GM12878 (cell line): ENCODE results near the gene GMCL2. TPM values are rescaled to one million over a fixed set of nuclear protein-coding genes. Genes with fewer than 3 reads are reported as not detected.

Source experiments
- ATAC-seq: fragments of 200-7000 bp; cut with Tn5 transposase; 3 replicates; pipeline ENCODE4 v1.9.1; 2020; ENCODE audit warnings: mild to moderate bottlenecking, moderate library complexity
- BruUV-seq: library from RNA; stranded (reverse); fragments of 400-500 nt; replicated peaks from 2 replicates; lab custom pipeline; 2021; lab: Mats Ljungman, UMichigan
- CTCF ChIA-PET: fragments of 300-600 bp; sonication (Branson Sonifier 250); formaldehyde crosslinking; extraction: SDS; loops from one replicate; lab custom pipeline; 2021; ENCODE audit warnings: inconsistent platforms; lab: Yijun Ruan, JAX
- POLR2A ChIA-PET: fragments of 350-600 bp; formaldehyde crosslinking; extraction: SDS; loops from one replicate; lab custom pipeline; 2021; ENCODE audit warnings: inconsistent platforms; lab: Charles Lee
- RAD21 ChIA-PET: fragments of 300-600 bp; sonication (Branson Sonifier 250); formaldehyde crosslinking; loops from one replicate; lab custom pipeline; 2023; ENCODE audit warnings: antibody characterized with exemption; ENCODE audit not compliant: unreplicated experiment; lab: Charles Lee
- SMC1A ChIA-PET: fragments of 300-600 bp; sonication (Branson Sonifier 250); formaldehyde crosslinking; loops from one replicate; lab custom pipeline; 2023; ENCODE audit not compliant: unreplicated experiment, uncharacterized antibody; lab: Charles Lee
- DNase-seq: peaks from one replicate; pipeline ENCODE4 v3.0.0-alpha.2; 2011; ENCODE audit warnings: low read depth, low spot score
- FAIRE-seq: peaks from 3 replicates; lab custom pipeline; 2011; peaks lifted over from hg19 to GRCh38; lab: Jason Lieb, UNC
- H2AFZ ChIP-seq: 2 replicates; pipeline ENCODE4 v1.6.0; 2011; ENCODE audit warnings: low read depth, low read length, control low read depth; ENCODE audit not compliant: control insufficient read depth
- H3K27ac ChIP-seq: 2 replicates; pipeline ENCODE4 v1.5.1; 2011; ENCODE audit warnings: control low read depth; ENCODE audit not compliant: control insufficient read depth, insufficient read depth
- H3K27me3 ChIP-seq, 2 experiments: replicated peaks in 1 of 2; 2 replicates each; pipeline versions ENCODE4 v1.6.0 to v1.6.1; 2011; ENCODE audit warnings: low read length in 1 of 2; ENCODE audit not compliant: control insufficient read depth in 2 of 2, insufficient read depth in 2 of 2
- H3K36me3 ChIP-seq, 2 experiments: 2 replicates each; pipeline ENCODE4 v1.5.1; 2011; ENCODE audit warnings: low read length in 1 of 2; ENCODE audit not compliant: control insufficient read depth in 2 of 2, insufficient read depth in 2 of 2
- H3K4me1 ChIP-seq: 2 replicates; pipeline ENCODE4 v1.6.1; 2011; ENCODE audit warnings: mild to moderate bottlenecking, low read length, moderate library complexity, mixed read lengths; ENCODE audit not compliant: control insufficient read depth, insufficient read depth
- H3K4me2 ChIP-seq: 2 replicates; pipeline ENCODE4 v1.6.0; 2011; ENCODE audit warnings: control low read depth; ENCODE audit not compliant: control insufficient read depth, insufficient read depth
- H3K4me3 ChIP-seq: fragments of 200-600 bp; sonication (generic); 2 replicates; pipeline ENCODE4 v1.5.1; 2016
- H3K79me2 ChIP-seq: 2 replicates; pipeline ENCODE4 v1.6.0; 2011; ENCODE audit warnings: low read length; ENCODE audit not compliant: control insufficient read depth, insufficient read depth
- H3K9ac ChIP-seq: 2 replicates; pipeline ENCODE4 v1.8.0; 2011; ENCODE audit warnings: low read length, control low read depth, mixed read lengths; ENCODE audit not compliant: control insufficient read depth, insufficient read depth
- H3K9me3 ChIP-seq: replicated peaks from 3 replicates; pipeline ENCODE4 v1.5.1; 2011; ENCODE audit warnings: mild to moderate bottlenecking, low read length; ENCODE audit not compliant: control insufficient read depth, insufficient read depth
- H4K20me1 ChIP-seq: 2 replicates; pipeline ENCODE4 v1.6.0; 2011; ENCODE audit not compliant: control insufficient read depth, insufficient read depth
- CHD4 ChIP-seq: fragments of 200-600 bp; sonication (generic); IDR thresholded peaks from 2 replicates; pipeline ENCODE4 v1.6.1; 2016; ENCODE audit warnings: mild to moderate bottlenecking
- ESRRA ChIP-seq: IDR thresholded peaks from 2 replicates; pipeline ENCODE4 v1.6.1; 2012; ENCODE audit warnings: mild to moderate bottlenecking, low read length, improper control_type of control experiment
- HDGF ChIP-seq: fragments of 450-650 bp; IDR thresholded peaks from 2 replicates; pipeline ENCODE4 v1.6.1; 2016; ENCODE audit warnings: antibody characterized with exemption
- LARP7 ChIP-seq: fragments of 450-650 bp; IDR thresholded peaks from 2 replicates; pipeline ENCODE4 v1.6.1; 2017; ENCODE audit warnings: mild to moderate bottlenecking
- NR2F1 ChIP-seq: fragments of 450-650 bp; conservative IDR thresholded peaks from 2 replicates; pipeline ENCODE4 v1.6.1; 2017; ENCODE audit warnings: mild to moderate bottlenecking
- POLR2A ChIP-seq: IDR thresholded peaks from 2 replicates; pipeline ENCODE4 v1.6.1; 2011; ENCODE audit warnings: low read depth, mild to moderate bottlenecking, low read length
- RAD51 ChIP-seq: fragments of 450-650 bp; IDR thresholded peaks from 2 replicates; pipeline ENCODE4 v1.6.1; 2016; ENCODE audit warnings: moderate library complexity, mild to moderate bottlenecking, inconsistent platforms
- SP1 ChIP-seq: IDR thresholded peaks from one replicate; pipeline ENCODE4 v1.6.1; 2011; ENCODE audit warnings: low read depth, low read length
- WGBS: methylation state at CpG from one replicate; pipeline ENCODE4 v1.1.6; 2016; ENCODE audit warnings: low lambda C conversion rate; ENCODE audit not compliant: insufficient replicate concordance, insufficient coverage; ENCODE audit errors: missing lambda C conversion rate; 5-methylcytosine and 5-hydroxymethylcytosine counted together
- in situ Hi-C: fragments of 300-500 bp; cut with MboI; formaldehyde crosslinking; loops from 9 replicates; pipeline ENCODE4 v1.14.3; 2018; ENCODE audit warnings: mixed read lengths
- intact Hi-C: fragments of 100-400 bp; cut with micrococcal nuclease; formaldehyde crosslinking; loops from one replicate; pipeline ENCODE4 v1.14.2; 2022; ENCODE audit not compliant: unreplicated experiment
- polyA plus RNA-seq, 11 experiments: library from polyadenylated mRNA; depleted of rRNA in 4 of 11; unstranded in 6 of 11; stranded (reverse) in 5 of 11; fragments of >200 nt; fragmentation: Nextera tagmentation in 4 of 11; fragmentation: Illumina TruSeq in 1 of 11; extraction: Ambion mirVana in 4 of 11; extraction: Trizol in 1 of 11; gene quantifications; 1 replicate in 1 of 11; 2 replicates in 10 of 11; pipeline versions ENCODE4 v1.2.1 to v1.2.3, GENCODE V29; 2011 to 2016; ENCODE audit warnings: inconsistent platforms in 2 of 11, missing spikeins in 2 of 11, low read depth in 1 of 11
- total RNA-seq, 4 experiments: library from RNA; depleted of rRNA in 3 of 4; stranded (reverse); fragments of >200 nt in 3 of 4; fragmentation: Illumina TruSeq in 1 of 4; extraction: Trizol in 1 of 4; gene quantifications; 2 replicates each; pipeline versions ENCODE4 v1.2.1 to v1.2.3, GENCODE V29; 2013 to 2021
- TF ChIP-seq, protein P1 (sequence below): fragments of 450-650 bp; formaldehyde crosslinking; IDR thresholded peaks from 2 replicates; pipeline ENCODE4 v1.4.0; 2022; ENCODE audit warnings: mild to moderate bottlenecking, moderate library complexity

GMCL2 gene
- total and polyA plus RNA-seq, 10 of the 15 experiments (the other 5 are each of a cell fraction or from before 2014, with no cell fraction given), result 0.07 TPM; not detected in 9

DNA sequence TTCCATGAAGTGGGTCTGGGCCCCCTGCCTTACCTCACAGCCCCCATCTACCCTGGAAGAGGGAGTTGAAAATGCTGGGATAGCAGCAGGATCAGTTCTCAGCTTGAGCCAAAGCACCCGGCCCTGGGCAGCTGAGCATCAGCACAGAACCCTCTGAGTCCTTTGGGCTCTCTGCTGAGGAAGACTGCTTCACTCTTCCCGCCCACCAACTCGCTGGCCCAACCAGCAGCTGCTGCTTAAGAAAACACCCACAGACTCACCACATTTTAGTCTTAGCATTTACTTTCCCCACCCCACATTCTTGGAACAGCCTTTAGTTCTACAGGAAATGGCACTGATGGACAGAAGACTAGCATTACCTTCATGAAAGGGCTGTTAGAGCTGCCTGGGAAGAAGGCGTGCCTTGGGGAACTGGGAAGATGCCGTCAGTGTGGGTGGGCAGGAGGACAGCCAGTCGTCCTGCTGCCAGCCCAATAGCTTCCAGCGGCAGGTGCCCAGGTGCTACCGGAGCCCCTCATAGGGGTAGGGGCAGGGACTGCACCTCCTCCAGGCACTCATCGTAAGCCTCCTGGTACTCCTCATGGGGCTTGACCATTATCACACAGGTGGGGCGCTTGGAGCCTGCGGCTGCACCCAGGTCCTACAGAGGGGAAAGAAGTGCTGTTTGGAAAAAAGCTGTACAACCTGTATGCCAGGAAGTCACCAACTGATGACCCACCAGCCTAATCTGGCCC, 37.8 kb downstream of the GMCL2 start:
- Histone ChIP-seq H3K79me2 (peaks cover 15% of the 10 kb centered on the region), H3K9me3 (no peaks in the 10 kb centered on the region), H3K9ac (no peak overlapping the region), H4K20me1 (no peaks in the 10 kb centered on the region), H3K27me3 (no peaks in the 10 kb centered on the region), H3K4me1 (peaks cover 18% of the 10 kb centered on the region), H3K4me3 (no peak overlapping the region), H3K4me2 (no peak overlapping the region), H3K36me3 (peaks cover 31 to 34% of the 10 kb centered on the region in 2 experiments), H3K27ac (no peak overlapping the region), H2AFZ (no peak overlapping the region)
- ChIA-PET RAD21 (interaction anchor here (1.3 to 1.6 kb wide), 2 partner anchors 28 to 74 kb away, joined by 4 read pairs; no protein-coding TSS in a partner anchor), POLR2A (interaction anchor here (1.0 kb wide), 2 partner anchors 14 to 19 kb away, joined by 3 read pairs; no protein-coding TSS in a partner anchor), CTCF (interaction anchor here (0.9 to 13.8 kb wide), 3 partner anchors 28 to 78 kb away, joined by 4 to 183 read pairs (median 8); no protein-coding TSS in a partner anchor), SMC1A (interaction anchor here (2.1 to 2.3 kb wide), 2 partner anchors 18 to 74 kb away, joined by 7 to 14 read pairs; partner anchors contain the start of gene RMND5B)
- FAIRE-seq (no peak), DNase-seq (no peak), ATAC-seq (no peak)
- in situ Hi-C loops (loop anchor here (5.0 kb wide), 1 partner anchor 72 kb away; no protein-coding TSS in a partner anchor), intact Hi-C loops (no loop called here)
- TF ChIP-seq POLR2A (0 out of 2 replicates have a peak, but pooled peaks have one; percentile 45), CHD4 (no peak)
- BruUV-seq, result no TSS peak
- 88% methylated on average over 11 of the region's 11 CpGs for WGBS

DNA sequence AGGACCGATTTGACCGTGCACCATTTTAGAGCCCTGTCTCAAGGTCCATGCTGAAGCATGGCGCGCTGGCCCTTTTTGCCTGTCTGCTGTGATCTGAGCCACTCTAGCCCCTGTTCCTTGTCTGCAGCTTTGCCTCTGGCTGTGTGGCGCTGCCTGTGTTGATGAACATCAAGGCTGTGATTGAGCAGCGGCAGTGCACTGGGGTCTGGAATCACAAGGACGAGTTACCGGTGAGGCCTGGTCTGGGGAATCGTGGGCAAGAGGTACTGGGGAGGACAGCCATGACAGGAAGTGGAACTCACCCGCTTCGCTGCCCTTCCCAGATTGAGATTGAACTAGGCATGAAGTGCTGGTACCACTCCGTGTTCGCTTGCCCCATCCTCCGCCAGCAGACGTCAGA, 39.8 kb downstream of the GMCL2 start:
- H3K27me3 ChIP-seq, result no peaks in the 10 kb centered on the region
- CTCF ChIA-PET, result interaction anchor here (0.6 to 13.8 kb wide), 5 partner anchors 11 to 568 kb away, joined by 3 to 183 read pairs (median 5); no protein-coding TSS in a partner anchor
- TF ChIP-seq NR2F1 (no peak), RAD51 (no peak), ESRRA (no peak), POLR2A (0 out of 2 replicates have a peak, but pooled peaks have one; percentile 2), HDGF (no peak), SP1 (no peak), LARP7 (no peak)
- TF ChIP-seq, protein P1, sequence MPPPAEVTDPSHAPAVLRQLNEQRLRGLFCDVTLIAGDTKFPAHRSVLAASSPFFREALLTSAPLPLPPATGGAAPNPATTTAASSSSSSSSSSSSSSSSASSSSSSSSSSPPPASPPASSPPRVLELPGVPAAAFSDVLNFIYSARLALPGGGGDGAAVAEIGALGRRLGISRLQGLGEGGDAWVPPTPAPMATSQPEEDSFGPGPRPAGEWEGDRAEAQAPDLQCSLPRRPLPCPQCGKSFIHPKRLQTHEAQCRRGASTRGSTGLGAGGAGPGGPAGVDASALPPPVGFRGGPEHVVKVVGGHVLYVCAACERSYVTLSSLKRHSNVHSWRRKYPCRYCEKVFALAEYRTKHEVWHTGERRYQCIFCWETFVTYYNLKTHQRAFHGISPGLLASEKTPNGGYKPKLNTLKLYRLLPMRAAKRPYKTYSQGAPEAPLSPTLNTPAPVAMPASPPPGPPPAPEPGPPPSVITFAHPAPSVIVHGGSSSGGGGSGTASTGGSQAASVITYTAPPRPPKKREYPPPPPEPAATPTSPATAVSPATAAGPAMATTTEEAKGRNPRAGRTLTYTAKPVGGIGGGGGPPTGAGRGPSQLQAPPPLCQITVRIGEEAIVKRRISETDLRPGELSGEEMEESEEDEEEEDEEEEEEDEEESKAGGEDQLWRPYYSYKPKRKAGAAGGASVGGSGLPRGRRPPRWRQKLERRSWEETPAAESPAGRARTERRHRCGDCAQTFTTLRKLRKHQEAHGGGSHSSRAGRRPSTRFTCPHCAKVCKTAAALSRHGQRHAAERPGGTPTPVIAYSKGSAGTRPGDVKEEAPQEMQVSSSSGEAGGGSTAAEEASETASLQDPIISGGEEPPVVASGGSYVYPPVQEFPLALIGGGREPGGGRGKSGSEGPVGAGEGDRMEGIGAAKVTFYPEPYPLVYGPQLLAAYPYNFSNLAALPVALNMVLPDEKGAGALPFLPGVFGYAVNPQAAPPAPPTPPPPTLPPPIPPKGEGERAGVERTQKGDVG (CRISPR knock-in tag), result no peak
- TF ChIP-seq, all 136 proteins: peak for 1
- Histone ChIP-seq H2AFZ (no peak overlapping the region), H4K20me1 (no peaks in the 10 kb centered on the region), H3K36me3 (peaks cover 42 to 46% of the 10 kb centered on the region in 2 experiments), H3K9ac (no peak overlapping the region), H3K9me3 (no peaks in the 10 kb centered on the region), H3K4me3 (no peak overlapping the region), H3K27ac (no peak overlapping the region), H3K4me2 (no peak overlapping the region), H3K4me1 (peaks cover 13% of the 10 kb centered on the region), H3K79me2 (peaks cover 2% of the 10 kb centered on the region)
- intact Hi-C loops (no loop called here), in situ Hi-C loops (loop anchor here (5.0 kb wide), 1 partner anchor 70 kb away; no protein-coding TSS in a partner anchor)
- ATAC-seq (no peak), FAIRE-seq (no peak), DNase-seq (no peak)
- RAD21 ChIA-PET, result interaction anchor here (4.2 kb wide), 1 partner anchor 71 kb away, joined by 30 read pairs; no protein-coding TSS in a partner anchor
- POLR2A ChIA-PET, result no interaction called here
- BruUV-seq, result no TSS peak
- 92% methylated on average over 15 of the region's 15 CpGs for WGBS
- SMC1A ChIA-PET, result interaction anchor here (1.0 kb wide), 1 partner anchor 71 kb away, joined by 3 read pairs; no protein-coding TSS in a partner anchor
